ENCODE measurements around the gene SDC4.

SDC4 gene

GRCh38 chr20:45347936-45348778, at the start of gene SDC4:
Gene SDC4 (minus strand): TSS chr20:45348424. CDS start chr20:45348384, 40 bp downstream.
- in situ Hi-C loops (cut with MboI; ENCODE audit: low sequenced_read_pairs), result no loop called here

- in situ Hi-C loops (cut with MboI; ENCODE audit: low sequenced_read_pairs), result no loop called here
These were observed 46.8 kb upstream of the SDC4 start for GRCh38 chr20:45395114-45395415.

- in situ Hi-C loops (cut with MboI; ENCODE audit: low sequenced_read_pairs), result no loop called here
These were observed 46.2 kb upstream of the SDC4 start for GRCh38 chr20:45394221-45395113.

GRCh38 chr20:45392733-45393132, 44.5 kb upstream of the SDC4 start:
- in situ Hi-C loops (cut with MboI; ENCODE audit: low sequenced_read_pairs), result no loop called here

- in situ Hi-C loops (cut with MboI; ENCODE audit: low sequenced_read_pairs), result no loop called here
These were observed 43.3 kb upstream of the SDC4 start for GRCh38 chr20:45391559-45391958.

- in situ Hi-C loops (cut with MboI; ENCODE audit: low sequenced_read_pairs), result no loop called here
These were observed 42.7 kb upstream of the SDC4 start for GRCh38 chr20:45390931-45391330.

- in situ Hi-C loops (cut with MboI; ENCODE audit: low sequenced_read_pairs), result no loop called here
These were observed 39.0 kb upstream of the SDC4 start for GRCh38 chr20:45387274-45387673.

- in situ Hi-C loops (cut with MboI; ENCODE audit: low sequenced_read_pairs), result no loop called here
These were observed 30.0 kb upstream of the SDC4 start, which contains the start of gene TP53TG5 for GRCh38 chr20:45378191-45378590. Gene TP53TG5 (minus strand): TSS chr20:45378325. CDS start chr20:45378236, 89 bp downstream.

GRCh38 chr20:45377269-45377668, 29.0 kb upstream of the SDC4 start:
- in situ Hi-C loops (cut with MboI; ENCODE audit: low sequenced_read_pairs), result no loop called here

- in situ Hi-C loops (cut with MboI; ENCODE audit: low sequenced_read_pairs), result no loop called here
These were observed 26.7 kb upstream of the SDC4 start for GRCh38 chr20:45374966-45375365.

- in situ Hi-C loops (cut with MboI; ENCODE audit: low sequenced_read_pairs), result no loop called here
These were observed 25.9 kb upstream of the SDC4 start for GRCh38 chr20:45374101-45374467.

- in situ Hi-C loops (cut with MboI; ENCODE audit: low sequenced_read_pairs), result no loop called here
These were observed 25.3 kb upstream of the SDC4 start for GRCh38 chr20:45373353-45374100.

- in situ Hi-C loops (cut with MboI; ENCODE audit: low sequenced_read_pairs), result no loop called here
These were observed 24.6 kb upstream of the SDC4 start for GRCh38 chr20:45372646-45373352.

- in situ Hi-C loops (cut with MboI; ENCODE audit: low sequenced_read_pairs), result no loop called here
These were observed 24.0 kb upstream of the SDC4 start for GRCh38 chr20:45372241-45372640.

GRCh38 chr20:45370571-45371160, 22.4 kb upstream of the SDC4 start:
- in situ Hi-C loops (cut with MboI; ENCODE audit: low sequenced_read_pairs), result no loop called here

- in situ Hi-C loops (cut with MboI; ENCODE audit: low sequenced_read_pairs), result no loop called here
These were observed 20.2 kb upstream of the SDC4 start for GRCh38 chr20:45368221-45368980.

GRCh38 chr20:45367126-45367525, 18.9 kb upstream of the SDC4 start:
- in situ Hi-C loops (cut with MboI; ENCODE audit: low sequenced_read_pairs), result no loop called here

- in situ Hi-C loops (cut with MboI; ENCODE audit: low sequenced_read_pairs), result no loop called here
These were observed 18.4 kb upstream of the SDC4 start for GRCh38 chr20:45366631-45367030.

- in situ Hi-C loops (cut with MboI; ENCODE audit: low sequenced_read_pairs), result no loop called here
These were observed 18.0 kb upstream of the SDC4 start for GRCh38 chr20:45366192-45366591.
